Liver (tissue), 9 donors: ENCODE measurements around the gene MAPK7. TPM values are rescaled to one million over a fixed set of nuclear protein-coding genes. Genes with fewer than 3 reads are reported as not detected.
A peak's percentile ranks its signal among the peaks of the same experiment; 100 is the strongest.

Experiments used
- DNase-seq: peaks from one replicate; pipeline ENCODE4 v3.0.0-alpha.2; 2017; ENCODE audit warnings: low spot score
- H3K27ac ChIP-seq, 2 donors: one replicate each; pipeline ENCODE4 v1.7.0; 2013; ENCODE audit warnings: inconsistent platforms in 2 of 2, low read length in 2 of 2, control low read depth in 1 of 2, low read depth in 1 of 2, mild to moderate bottlenecking in 1 of 2
- H3K27me3 ChIP-seq, 4 donors: one replicate each; pipeline versions ENCODE4 v1.6.1 to v1.7.0; 2013; ENCODE audit warnings: low read length in 3 of 4, inconsistent platforms in 1 of 4, mild to moderate bottlenecking in 1 of 4, moderate library complexity in 1 of 4; ENCODE audit not compliant: control insufficient read depth in 4 of 4, insufficient read depth in 4 of 4
- H3K36me3 ChIP-seq, 4 donors: one replicate each; pipeline versions ENCODE4 v1.6.1 to v1.7.0; 2013; ENCODE audit warnings: low read length in 3 of 4, mild to moderate bottlenecking in 3 of 4, low read depth in 1 of 4, moderate library complexity in 1 of 4; ENCODE audit not compliant: control insufficient read depth in 4 of 4, insufficient read depth in 3 of 4
- H3K4me1 ChIP-seq, 4 donors: one replicate each; pipeline versions ENCODE4 v1.6.1 to v1.7.0; 2013; ENCODE audit warnings: low read length in 3 of 4, mild to moderate bottlenecking in 3 of 4, moderate library complexity in 1 of 4; ENCODE audit not compliant: control insufficient read depth in 4 of 4, insufficient read depth in 4 of 4
- H3K4me3 ChIP-seq, 3 donors: one replicate each; pipeline versions ENCODE4 v1.6.1 to v1.7.0; 2013; ENCODE audit warnings: low read length in 3 of 3, control low read depth in 1 of 3, low read depth in 1 of 3, mild to moderate bottlenecking in 1 of 3
- H3K9ac ChIP-seq, 2 donors: one replicate each; pipeline ENCODE4 v1.7.0; 2013; ENCODE audit warnings: low read length in 2 of 2, mild to moderate bottlenecking in 2 of 2, moderate library complexity in 2 of 2, control low read depth in 1 of 2, low read depth in 1 of 2
- H3K9me3 ChIP-seq, 4 donors: one replicate each; pipeline versions ENCODE4 v1.6.1 to v1.7.0; 2013; ENCODE audit warnings: low read length in 3 of 4; ENCODE audit not compliant: control insufficient read depth in 4 of 4
- ATF3 ChIP-seq: IDR thresholded peaks from 2 replicates; pipeline ENCODE4 v1.6.1; 2016; ENCODE audit warnings: antibody characterized with exemption
- EGR1 ChIP-seq, 2 donors: IDR thresholded peaks; 2 replicates each; pipeline ENCODE4 v1.6.1; 2016 to 2018; ENCODE audit warnings: antibody characterized with exemption in 2 of 2, low read depth in 2 of 2
- FOXA1 ChIP-seq: IDR thresholded peaks from 2 replicates; pipeline ENCODE4 v1.6.1; 2016; ENCODE audit warnings: antibody characterized with exemption
- FOXA2 ChIP-seq: IDR thresholded peaks from 2 replicates; pipeline ENCODE4 v1.6.1; 2016; ENCODE audit warnings: antibody characterized with exemption
- GABPA ChIP-seq, 2 donors: IDR thresholded peaks in 1 of 2; conservative IDR thresholded peaks in 1 of 2; 2 replicates each; pipeline ENCODE4 v1.6.1; 2016; ENCODE audit warnings: antibody characterized with exemption in 2 of 2, mild to moderate bottlenecking in 1 of 2, moderate library complexity in 1 of 2
- HNF4A ChIP-seq, 2 donors: conservative IDR thresholded peaks; 2 replicates each; pipeline ENCODE4 v1.6.1; 2016; ENCODE audit warnings: antibody characterized with exemption in 2 of 2, mild to moderate bottlenecking in 2 of 2
- HNF4G ChIP-seq: IDR thresholded peaks from 2 replicates; pipeline ENCODE4 v1.6.1; 2016; ENCODE audit warnings: antibody characterized with exemption
- JUND ChIP-seq, 2 donors: IDR thresholded peaks; 2 replicates each; pipeline ENCODE4 v1.6.1; 2016; ENCODE audit warnings: antibody characterized with exemption in 2 of 2
- MAX ChIP-seq: IDR thresholded peaks from 2 replicates; pipeline ENCODE4 v1.6.1; 2016; ENCODE audit warnings: antibody characterized with exemption
- NR2F2 ChIP-seq: IDR thresholded peaks from 2 replicates; pipeline ENCODE4 v1.6.1; 2016; ENCODE audit warnings: antibody characterized with exemption
- RAD21 ChIP-seq, 2 donors: IDR thresholded peaks; 2 replicates each; pipeline ENCODE4 v1.6.1; 2016; ENCODE audit warnings: antibody characterized with exemption in 2 of 2, mild to moderate bottlenecking in 2 of 2
- RXRA ChIP-seq, 2 donors: IDR thresholded peaks; 2 replicates each; pipeline ENCODE4 v1.6.1; 2017 to 2018; ENCODE audit warnings: antibody characterized with exemption in 2 of 2, mild to moderate bottlenecking in 1 of 2
- SP1 ChIP-seq: IDR thresholded peaks from 2 replicates; pipeline ENCODE4 v1.6.1; 2018; ENCODE audit warnings: antibody characterized with exemption, mild to moderate bottlenecking
- TAF1 ChIP-seq: conservative IDR thresholded peaks from 2 replicates; pipeline ENCODE4 v1.6.1; 2016; ENCODE audit warnings: antibody characterized with exemption, mild to moderate bottlenecking
- YY1 ChIP-seq: IDR thresholded peaks from 2 replicates; pipeline ENCODE4 v1.6.1; 2016; ENCODE audit warnings: antibody characterized with exemption, mild to moderate bottlenecking
- WGBS: extraction: QIAGEN DNeasy Blood & Tissue Kit; methylation state at CpG from one replicate; pipeline ENCODE4 v1.1.7; 2013; 5-methylcytosine and 5-hydroxymethylcytosine counted together
- polyA plus RNA-seq, 2 donors: library from polyadenylated mRNA; stranded (reverse) in 1 of 2; unstranded in 1 of 2; fragments of 200-250 nt in 1 of 2; fragments of >200 nt in 1 of 2; fragmentation: Nextera tagmentation in 1 of 2; extraction: Ambion mirVana in 1 of 2; gene quantifications; one replicate each; pipeline versions ENCODE4 v1.2.1 to v1.2.3, GENCODE V29; 2013 to 2015
- total RNA-seq, 2 donors: library from RNA; depleted of rRNA; stranded (reverse); fragments of >200 nt; gene quantifications; one replicate each; pipeline ENCODE4 v1.2.3, GENCODE V29; 2014
- TF ChIP-seq, protein P1 (sequence below): IDR thresholded peaks from 2 replicates; pipeline ENCODE4 v1.6.1; 2016; ENCODE audit warnings: antibody characterized with exemption, mild to moderate bottlenecking
- TF ChIP-seq, protein P2 (sequence below): fragments of 150-350 bp; IDR thresholded peaks from 2 replicates; pipeline ENCODE4 v1.5.1; 2017; ENCODE audit warnings: improper control_type of control experiment, low read depth, low read length; ENCODE audit not compliant: missing input control
- TF ChIP-seq, protein P3 (sequence below): IDR thresholded peaks from 2 replicates; pipeline ENCODE4 v1.6.1; 2016; ENCODE audit warnings: antibody characterized with exemption
- donor health status: healthy.
- donor health status: healthy.
- donor health status: healthy.
- donor health status: healthy.
- donor health status: healthy.

MAPK7 gene
- total and polyA plus RNA-seq, 4 donors = 3.4 to 8.8 (median 5.2) TPM

GRCh38 chr17:19337712-19338023 is 40.6 kb upstream of the MAPK7 start (continued):
- TF ChIP-seq, protein P1, sequence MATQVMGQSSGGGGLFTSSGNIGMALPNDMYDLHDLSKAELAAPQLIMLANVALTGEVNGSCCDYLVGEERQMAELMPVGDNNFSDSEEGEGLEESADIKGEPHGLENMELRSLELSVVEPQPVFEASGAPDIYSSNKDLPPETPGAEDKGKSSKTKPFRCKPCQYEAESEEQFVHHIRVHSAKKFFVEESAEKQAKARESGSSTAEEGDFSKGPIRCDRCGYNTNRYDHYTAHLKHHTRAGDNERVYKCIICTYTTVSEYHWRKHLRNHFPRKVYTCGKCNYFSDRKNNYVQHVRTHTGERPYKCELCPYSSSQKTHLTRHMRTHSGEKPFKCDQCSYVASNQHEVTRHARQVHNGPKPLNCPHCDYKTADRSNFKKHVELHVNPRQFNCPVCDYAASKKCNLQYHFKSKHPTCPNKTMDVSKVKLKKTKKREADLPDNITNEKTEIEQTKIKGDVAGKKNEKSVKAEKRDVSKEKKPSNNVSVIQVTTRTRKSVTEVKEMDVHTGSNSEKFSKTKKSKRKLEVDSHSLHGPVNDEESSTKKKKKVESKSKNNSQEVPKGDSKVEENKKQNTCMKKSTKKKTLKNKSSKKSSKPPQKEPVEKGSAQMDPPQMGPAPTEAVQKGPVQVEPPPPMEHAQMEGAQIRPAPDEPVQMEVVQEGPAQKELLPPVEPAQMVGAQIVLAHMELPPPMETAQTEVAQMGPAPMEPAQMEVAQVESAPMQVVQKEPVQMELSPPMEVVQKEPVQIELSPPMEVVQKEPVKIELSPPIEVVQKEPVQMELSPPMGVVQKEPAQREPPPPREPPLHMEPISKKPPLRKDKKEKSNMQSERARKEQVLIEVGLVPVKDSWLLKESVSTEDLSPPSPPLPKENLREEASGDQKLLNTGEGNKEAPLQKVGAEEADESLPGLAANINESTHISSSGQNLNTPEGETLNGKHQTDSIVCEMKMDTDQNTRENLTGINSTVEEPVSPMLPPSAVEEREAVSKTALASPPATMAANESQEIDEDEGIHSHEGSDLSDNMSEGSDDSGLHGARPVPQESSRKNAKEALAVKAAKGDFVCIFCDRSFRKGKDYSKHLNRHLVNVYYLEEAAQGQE = no peak
- TF ChIP-seq RXRA (IDR thresholded peaks at IDR 0.05) (no peak), NR2F2 (no peak), SP1 (no peak), FOXA2 (no peak)
- TF ChIP-seq, protein P2, sequence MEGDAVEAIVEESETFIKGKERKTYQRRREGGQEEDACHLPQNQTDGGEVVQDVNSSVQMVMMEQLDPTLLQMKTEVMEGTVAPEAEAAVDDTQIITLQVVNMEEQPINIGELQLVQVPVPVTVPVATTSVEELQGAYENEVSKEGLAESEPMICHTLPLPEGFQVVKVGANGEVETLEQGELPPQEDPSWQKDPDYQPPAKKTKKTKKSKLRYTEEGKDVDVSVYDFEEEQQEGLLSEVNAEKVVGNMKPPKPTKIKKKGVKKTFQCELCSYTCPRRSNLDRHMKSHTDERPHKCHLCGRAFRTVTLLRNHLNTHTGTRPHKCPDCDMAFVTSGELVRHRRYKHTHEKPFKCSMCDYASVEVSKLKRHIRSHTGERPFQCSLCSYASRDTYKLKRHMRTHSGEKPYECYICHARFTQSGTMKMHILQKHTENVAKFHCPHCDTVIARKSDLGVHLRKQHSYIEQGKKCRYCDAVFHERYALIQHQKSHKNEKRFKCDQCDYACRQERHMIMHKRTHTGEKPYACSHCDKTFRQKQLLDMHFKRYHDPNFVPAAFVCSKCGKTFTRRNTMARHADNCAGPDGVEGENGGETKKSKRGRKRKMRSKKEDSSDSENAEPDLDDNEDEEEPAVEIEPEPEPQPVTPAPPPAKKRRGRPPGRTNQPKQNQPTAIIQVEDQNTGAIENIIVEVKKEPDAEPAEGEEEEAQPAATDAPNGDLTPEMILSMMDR = no peak

DNA sequence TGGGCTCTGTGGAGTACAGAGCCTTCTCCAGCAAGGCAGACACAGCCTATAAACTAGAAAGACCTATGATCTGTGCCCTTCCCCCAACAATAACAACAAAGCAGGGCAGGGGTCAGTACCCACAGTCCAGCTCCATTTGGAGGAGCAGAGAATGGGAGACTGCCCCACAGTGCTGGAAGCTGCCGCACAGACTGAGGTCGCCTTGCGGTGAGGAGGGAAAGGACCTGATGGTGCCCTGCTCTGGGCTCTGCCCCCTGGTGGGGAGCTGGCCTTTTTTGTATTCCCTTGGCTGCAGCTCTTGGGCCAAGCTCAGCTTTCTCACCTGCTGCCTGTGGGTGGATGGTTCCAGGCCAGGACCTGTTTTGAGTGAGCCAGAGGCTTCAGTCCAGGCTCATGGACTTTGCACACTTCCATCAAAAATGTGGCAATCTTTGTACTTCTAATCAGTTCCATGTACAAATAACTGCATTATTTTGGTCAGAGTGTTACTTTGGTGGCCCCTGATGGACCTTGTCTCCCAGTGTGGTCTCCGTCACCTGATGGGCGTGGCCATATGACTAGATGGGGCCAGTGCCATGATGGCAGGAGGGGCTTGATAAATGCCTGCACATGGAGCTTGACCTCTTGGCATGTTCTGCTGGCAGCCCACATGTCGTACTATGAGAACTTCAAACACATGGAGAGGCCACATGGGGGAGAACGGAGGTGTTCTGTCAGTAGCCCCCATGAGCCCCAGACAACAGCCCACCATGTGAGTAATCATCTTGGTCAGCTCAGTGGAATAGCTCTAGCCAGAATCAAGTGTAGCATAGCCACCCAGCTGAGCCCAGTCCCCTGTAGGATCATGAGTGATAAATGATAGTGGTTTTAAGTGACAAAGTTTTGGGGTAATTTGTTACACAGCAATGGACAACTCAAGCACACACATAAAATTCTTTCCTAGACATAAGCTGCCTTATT is 40.0 kb upstream of the MAPK7 start:
- DNase-seq = peak; percentile 79
- peak; percentile 100 for TF ChIP-seq SP1
- TF ChIP-seq EGR1 (IDR thresholded peaks at IDR 0.05; ENCODE audit: low read depth in 2 of 2) = peak; percentile 21 to 78
- TF ChIP-seq, protein P1 = peak; percentile 93
- TF ChIP-seq, protein P2 = peak; percentile 96
- peak; percentile 94 to 96 for TF ChIP-seq RXRA (IDR thresholded peaks at IDR 0.05)
- peak; percentile 77 for TF ChIP-seq NR2F2
- TF ChIP-seq RAD21 (IDR thresholded peaks at IDR 0.05) = peak; percentile 85 to 90
- TF ChIP-seq, protein P3, sequence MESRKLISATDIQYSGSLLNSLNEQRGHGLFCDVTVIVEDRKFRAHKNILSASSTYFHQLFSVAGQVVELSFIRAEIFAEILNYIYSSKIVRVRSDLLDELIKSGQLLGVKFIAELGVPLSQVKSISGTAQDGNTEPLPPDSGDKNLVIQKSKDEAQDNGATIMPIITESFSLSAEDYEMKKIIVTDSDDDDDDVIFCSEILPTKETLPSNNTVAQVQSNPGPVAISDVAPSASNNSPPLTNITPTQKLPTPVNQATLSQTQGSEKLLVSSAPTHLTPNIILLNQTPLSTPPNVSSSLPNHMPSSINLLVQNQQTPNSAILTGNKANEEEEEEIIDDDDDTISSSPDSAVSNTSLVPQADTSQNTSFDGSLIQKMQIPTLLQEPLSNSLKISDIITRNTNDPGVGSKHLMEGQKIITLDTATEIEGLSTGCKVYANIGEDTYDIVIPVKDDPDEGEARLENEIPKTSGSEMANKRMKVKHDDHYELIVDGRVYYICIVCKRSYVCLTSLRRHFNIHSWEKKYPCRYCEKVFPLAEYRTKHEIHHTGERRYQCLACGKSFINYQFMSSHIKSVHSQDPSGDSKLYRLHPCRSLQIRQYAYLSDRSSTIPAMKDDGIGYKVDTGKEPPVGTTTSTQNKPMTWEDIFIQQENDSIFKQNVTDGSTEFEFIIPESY = peak; percentile 96
- peak; percentile 93 for TF ChIP-seq TAF1
- peak; percentile 83 for TF ChIP-seq FOXA1
- peak; percentile 81 for TF ChIP-seq FOXA2
- TF ChIP-seq ATF3 = no peak
- TF ChIP-seq YY1 = peak; percentile 92
- peak; percentile 99 for TF ChIP-seq HNF4G
- peak; percentile 95 for TF ChIP-seq MAX
- TF ChIP-seq GABPA (IDR thresholded peaks at IDR 0.05 in 1 of 2, conservative IDR thresholded peaks at IDR 0.05 in 1 of 2) = peak in 1 of 2 donors; percentile 68
- peak; percentile 81 to 93 for TF ChIP-seq JUND (IDR thresholded peaks at IDR 0.05)
- peak; percentile 99 for TF ChIP-seq HNF4A (conservative IDR thresholded peaks at IDR 0.05)
- H3K27ac ChIP-seq = peak overlapping the region; percentile 84 to 92
- WGBS = 33% methylated on average over 7 of the region's 7 CpGs
- peak overlapping the region in 1 of 2 donors; percentile 78 for H3K9ac ChIP-seq
- peaks cover 8 to 66% (median 47%) of the 10 kb centered on the region in 4 donors for H3K4me1 ChIP-seq
- H3K4me3 ChIP-seq = no peak overlapping the region
- no peaks in the 10 kb centered on the region for H3K27me3 ChIP-seq
- H3K9me3 ChIP-seq = no peaks in the 10 kb centered on the region
- no peaks in the 10 kb centered on the region for H3K36me3 ChIP-seq
